Heart right ventricle (tissue), 16 donors: ENCODE results near the gene CCSER1. TPM values are rescaled to one million over a fixed set of nuclear protein-coding genes. Genes with fewer than 3 reads are reported as not detected.

ENCODE experiments used
- ATAC-seq, 8 donors: fragments of 200-7000 bp; cut with Tn5 transposase; one replicate each; pipeline ENCODE4 v1.9.1; 2020; ENCODE audit warnings: mild to moderate bottlenecking in 8 of 8, moderate library complexity in 8 of 8, moderate number of reproducible peaks in 1 of 8
- DNase-seq, 2 donors: peaks; one replicate each; pipeline ENCODE4 v3.0.0-alpha.2; 2020
- H3K27ac ChIP-seq, 10 donors: fragments of 200-600 bp; sonication (generic) in 2 of 10; one replicate each; pipeline versions ENCODE4 v1.5.0 to v1.8.0; 2020 to 2022; ENCODE audit warnings: mild to moderate bottlenecking in 3 of 10
- H3K27me3 ChIP-seq, 7 donors: fragments of 200-600 bp; one replicate each; pipeline ENCODE4 v1.8.0; 2021 to 2022; ENCODE audit warnings: mild to moderate bottlenecking in 2 of 7
- H3K36me3 ChIP-seq, 9 donors: fragments of 200-600 bp; sonication (generic) in 1 of 9; one replicate each; pipeline versions ENCODE4 v1.5.0 to v1.8.0; 2020 to 2022; ENCODE audit warnings: mild to moderate bottlenecking in 2 of 9
- H3K4me1 ChIP-seq, 9 donors: fragments of 200-600 bp; sonication (generic) in 1 of 9; one replicate each; pipeline versions ENCODE4 v1.5.0 to v1.8.0; 2020 to 2022; ENCODE audit warnings: mild to moderate bottlenecking in 4 of 9
- H3K4me3 ChIP-seq, 10 donors: fragments of 200-600 bp; sonication (generic) in 2 of 10; one replicate each; pipeline versions ENCODE4 v1.5.0 to v1.8.0; 2020 to 2022; ENCODE audit warnings: mild to moderate bottlenecking in 7 of 10, moderate library complexity in 2 of 10
- H3K9me3 ChIP-seq, 11 donors: fragments of 200-600 bp in 10 of 11; sonication (generic) in 2 of 11; one replicate each; pipeline versions ENCODE4 v1.5.0 to v1.8.0; 2013 to 2022; ENCODE audit warnings: mild to moderate bottlenecking in 2 of 11, control low read depth in 1 of 11, moderate library complexity in 1 of 11
- WGBS, 2 donors: extraction: QIAGEN DNeasy Blood & Tissue Kit; methylation state at CpG; one replicate each; pipeline ENCODE4 v1.1.7; 2013; ENCODE audit warnings: inconsistent platforms in 1 of 2; 5-methylcytosine and 5-hydroxymethylcytosine counted together
- intact Hi-C, 10 donors: fragments of 100-400 bp; cut with DNase I; formaldehyde crosslinking; loops; one replicate each; pipeline versions ENCODE4 v1.11.1 to v1.14.2; 2022
- polyA plus RNA-seq, 2 donors: library from polyadenylated mRNA; stranded (reverse); fragments of 200-250 nt; gene quantifications; one replicate each; pipeline ENCODE4 v1.2.3, GENCODE V29; 2013
- total RNA-seq, 10 donors: library from RNA; stranded (reverse); fragmentation: NEBNext Ultra II Directional in 3 of 10; extraction: Animal tissue kit (Norgen Biotek cat#: 25700) in 3 of 10; gene quantifications; one replicate each; pipeline versions ENCODE4 v1.2.1 to v1.2.4, GENCODE V29; 2021 to 2023
- TF ChIP-seq, protein P1 (sequence below), 9 donors: fragments of 200-600 bp; sonication (generic) in 2 of 9; IDR thresholded peaks; one replicate each; pipeline versions ENCODE4 v1.5.0 to v1.8.0; 2021 to 2022; ENCODE audit warnings: antibody characterized with exemption in 9 of 9, mild to moderate bottlenecking in 5 of 9, moderate library complexity in 1 of 9
- donor health status: Arrhythmogenic right ventricular cardiomyopathy.
- donor health status: ischemic (EF 13 %, LVEDD 7.1; RV severe dilation, severe dysfunction).
- donor health status: healthy with polysubstance abuse.
- donor health status: DM: no; HTN: yes; CAD: no.
- donor health status: DM: no; HTN: no; CAD: no.
- donor health status: ischemic (EF 25% LVEDD 6.9; RV normal size, moderate dysfunction).
- donor health status: ischemic (EF 25% LVEDD 5.7; RV mildly dilated, moderate dysfunction).
- donor health status: healthy.
- donor health status: DM: yes; HTN: yes; CAD: no.
- donor health status: Ischemic cardiomyopathy.
- donor health status: ischemic (EF 35%, LVEDD 5.7; RV mildly dilated, moderate dysfunction).
- donor health status: nonischemic (EF 11% LVEDD 7.7; RV severe dilation, severe dysfunction).
- donor health status: DM: yes; HTN: yes; CAD: no.
- donor health status: PGD.
- donor health status: ischemic (EF 29% LVEDD 5.4; RV normal size, mild dysfunction).
- donor health status: nonischemic (EF 23%, LVEDD 6.1; RV moderate dilation, normal function).

The CCSER1 gene
- total and polyA plus RNA-seq, 12 donors: 1.5 to 16.4 (median 12.0) TPM

DNA sequence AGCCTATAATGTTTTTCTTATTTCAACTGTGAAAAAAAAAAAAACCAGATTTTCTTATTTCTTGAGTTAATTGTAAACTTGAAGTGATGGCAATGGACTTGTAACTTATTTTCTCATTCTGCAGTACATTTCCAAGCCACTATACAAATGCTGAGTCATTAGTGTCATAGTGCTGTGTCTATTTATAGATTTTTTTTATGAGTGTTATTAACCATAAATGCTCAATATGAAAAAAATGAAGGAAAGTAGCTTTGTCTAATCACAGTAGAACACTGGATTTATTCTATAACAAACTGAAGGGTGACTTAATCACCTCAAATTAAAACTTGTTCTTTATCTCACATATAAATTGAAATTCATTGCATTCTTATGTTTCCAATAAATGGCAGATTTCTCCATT is 718.6 kb downstream of the CCSER1 start:
- Histone ChIP-seq H3K27me3 (no peaks in the 10 kb centered on the region), H3K27ac (no peak overlapping the region), H3K4me3 (no peak overlapping the region), H3K36me3 (no peaks in the 10 kb centered on the region), H3K9me3 (no peaks in the 10 kb centered on the region), H3K4me1 (no peaks in the 10 kb centered on the region)
- DNase-seq (no peak), ATAC-seq (no peak)
- TF ChIP-seq, protein P1, sequence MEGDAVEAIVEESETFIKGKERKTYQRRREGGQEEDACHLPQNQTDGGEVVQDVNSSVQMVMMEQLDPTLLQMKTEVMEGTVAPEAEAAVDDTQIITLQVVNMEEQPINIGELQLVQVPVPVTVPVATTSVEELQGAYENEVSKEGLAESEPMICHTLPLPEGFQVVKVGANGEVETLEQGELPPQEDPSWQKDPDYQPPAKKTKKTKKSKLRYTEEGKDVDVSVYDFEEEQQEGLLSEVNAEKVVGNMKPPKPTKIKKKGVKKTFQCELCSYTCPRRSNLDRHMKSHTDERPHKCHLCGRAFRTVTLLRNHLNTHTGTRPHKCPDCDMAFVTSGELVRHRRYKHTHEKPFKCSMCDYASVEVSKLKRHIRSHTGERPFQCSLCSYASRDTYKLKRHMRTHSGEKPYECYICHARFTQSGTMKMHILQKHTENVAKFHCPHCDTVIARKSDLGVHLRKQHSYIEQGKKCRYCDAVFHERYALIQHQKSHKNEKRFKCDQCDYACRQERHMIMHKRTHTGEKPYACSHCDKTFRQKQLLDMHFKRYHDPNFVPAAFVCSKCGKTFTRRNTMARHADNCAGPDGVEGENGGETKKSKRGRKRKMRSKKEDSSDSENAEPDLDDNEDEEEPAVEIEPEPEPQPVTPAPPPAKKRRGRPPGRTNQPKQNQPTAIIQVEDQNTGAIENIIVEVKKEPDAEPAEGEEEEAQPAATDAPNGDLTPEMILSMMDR (IDR thresholded peaks at IDR 0.05): no peak
- intact Hi-C loops: no loop called here

- Histone ChIP-seq H3K27me3 (no peaks in the 10 kb centered on the region), H3K4me1 (no peaks in the 10 kb centered on the region), H3K27ac (no peak overlapping the region), H3K36me3 (no peaks in the 10 kb centered on the region), H3K9me3 (no peaks in the 10 kb centered on the region), H3K4me3 (no peak overlapping the region)
- WGBS, 2 donors: 58 to 60% methylated on average over 4 of the region's 4 CpGs
- no peak for ATAC-seq
- TF ChIP-seq, protein P1 (IDR thresholded peaks at IDR 0.05): no peak
- intact Hi-C loops: no loop called here
- no peak for DNase-seq
Observed at GRCh38 chr4:90852237-90852636, 725.0 kb downstream of the CCSER1 start.

GRCh38 chr4:90855111-90855510 is 727.9 kb downstream of the CCSER1 start:
- intact Hi-C loops: no loop called here
- Histone ChIP-seq H3K27ac (no peak overlapping the region), H3K9me3 (no peaks in the 10 kb centered on the region), H3K4me1 (no peaks in the 10 kb centered on the region), H3K4me3 (no peak overlapping the region), H3K36me3 (no peaks in the 10 kb centered on the region), H3K27me3 (no peaks in the 10 kb centered on the region)
- no peak for DNase-seq
- ATAC-seq: no peak
- TF ChIP-seq, protein P1 (IDR thresholded peaks at IDR 0.05): no peak

DNA sequence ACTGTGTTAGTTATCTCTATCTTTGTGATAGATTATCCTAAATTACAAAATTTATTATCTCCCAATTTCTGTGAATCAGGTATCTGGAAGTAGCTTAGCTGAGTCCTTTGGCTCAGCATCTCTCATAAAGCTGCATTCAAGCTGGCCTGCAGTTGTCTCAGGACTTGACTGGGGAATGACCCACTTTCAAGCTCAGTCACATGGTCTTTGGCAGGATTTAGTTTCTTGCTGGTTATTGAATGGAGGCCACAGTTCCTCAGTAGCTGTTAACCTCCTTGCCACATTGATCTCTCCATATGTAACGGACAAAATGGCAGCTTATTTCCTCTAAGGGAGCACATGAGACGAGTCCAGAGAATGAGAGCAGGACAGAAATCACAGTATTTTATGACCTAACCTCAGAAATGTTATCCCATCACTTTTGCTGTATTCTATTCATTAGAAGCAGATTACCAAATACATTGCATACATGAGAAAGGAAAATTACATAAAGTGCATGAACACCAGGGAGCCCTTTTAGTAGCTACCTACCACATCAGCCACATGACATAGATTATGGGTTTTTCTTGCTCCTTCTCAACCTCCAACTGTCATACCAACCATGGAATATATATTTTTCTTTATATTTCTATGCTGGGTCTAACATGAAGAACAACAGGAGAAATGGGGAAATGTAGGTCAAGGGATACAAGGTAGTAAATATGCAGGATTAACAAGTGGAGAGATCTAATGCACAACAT is 730.1 kb downstream of the CCSER1 start:
- ATAC-seq (no peak), DNase-seq (no peak)
- Histone ChIP-seq H3K9me3 (no peaks in the 10 kb centered on the region), H3K27ac (no peak overlapping the region), H3K4me1 (no peaks in the 10 kb centered on the region), H3K4me3 (no peak overlapping the region), H3K36me3 (no peaks in the 10 kb centered on the region), H3K27me3 (no peaks in the 10 kb centered on the region)
- intact Hi-C loops: no loop called here
- WGBS, 2 donors: 82 to 88% methylated on average over 2 of the region's 2 CpGs
- TF ChIP-seq, protein P1 (IDR thresholded peaks at IDR 0.05): no peak
